ENCODE data around the gene MRPL21. TPM values are rescaled to one million over a fixed set of nuclear protein-coding genes. Genes with fewer than 3 reads are reported as not detected.

Gene MRPL21
- total RNA-seq: 10 to 100 TPM; 56.4 to 74.0 TPM

GRCh38 chr11:68903288-68904247 lies at the start of gene MRPL21, which contains the start of gene IGHMBP2:
MRPL21 (minus strand) TSS chr11:68903832; CDS start chr11:68903810, 22 bp downstream.
IGHMBP2 (plus strand) TSS chr11:68903891; CDS start chr11:68903953, 62 bp downstream.
- ATAC-seq (replicated peaks in 1 of 2) (peak; percentile 98 to 99), DNase-seq (peak; percentile 86 to 91)
- H3K27me3 Mint-ChIP-seq (ENCODE audit: low read depth): no peaks in the 10 kb centered on the region
- peaks cover 5 to 15% of the 10 kb centered on the region in 2 donors for H3K36me3 Mint-ChIP-seq (ENCODE audit: insufficient read depth in 2 of 2)
- H3K4me3 Mint-ChIP-seq: peak within 1 kb of the TSS; percentile 94 to 99
- H3K27ac Mint-ChIP-seq: peak within 1 kb of the TSS; percentile 97
- peaks cover 43% of the 10 kb centered on the region for H3K4me1 Mint-ChIP-seq (ENCODE audit: low read depth)
- no peaks in the 10 kb centered on the region for H3K9me3 Mint-ChIP-seq

GRCh38 chr11:68950762-68951161 lies 47.1 kb upstream of the MRPL21 start:
- Mint-ChIP-seq H3K4me3 (no peak overlapping the region), H3K27me3 (ENCODE audit: low read depth) (no peaks in the 10 kb centered on the region)
- ATAC-seq (replicated peaks in 1 of 2): no peak

DNA sequence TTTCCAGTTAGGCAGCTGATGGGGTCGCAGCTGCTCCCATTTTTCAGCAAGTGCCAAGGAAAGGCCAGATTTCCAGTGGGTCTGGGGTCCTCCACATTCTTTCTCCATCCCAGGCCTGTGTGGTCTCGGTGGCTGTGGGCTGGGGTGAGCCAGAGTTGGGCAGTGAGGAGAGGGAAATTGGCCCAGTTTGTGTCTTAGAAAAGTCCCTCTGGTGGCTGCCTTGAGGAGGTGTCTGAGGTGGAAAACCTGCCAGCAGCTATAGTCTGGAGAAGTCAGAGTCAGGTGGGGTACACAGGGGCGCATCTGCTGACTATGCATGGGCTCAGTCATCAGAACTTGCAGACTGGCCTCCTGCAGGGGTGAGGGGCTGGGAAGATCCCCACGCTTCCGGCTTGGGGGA lies 46.6 kb upstream of the MRPL21 start:
- no peak overlapping the region for H3K27ac Mint-ChIP-seq
- H3K36me3 Mint-ChIP-seq (ENCODE audit: insufficient read depth in 2 of 2): no peaks in the 10 kb centered on the region
- H3K4me1 Mint-ChIP-seq (ENCODE audit: low read depth): no peaks in the 10 kb centered on the region
- ATAC-seq (replicated peaks in 1 of 2): peak in 1 of 2 donors; percentile 13
- no peak overlapping the region for H3K4me3 Mint-ChIP-seq
- no peak for DNase-seq
- no peaks in the 10 kb centered on the region for H3K27me3 Mint-ChIP-seq (ENCODE audit: low read depth)
- no peaks in the 10 kb centered on the region for H3K9me3 Mint-ChIP-seq

More at GRCh38 chr11:68950762-68951161, 47.1 kb upstream of the MRPL21 start:
- no peak overlapping the region for H3K27ac Mint-ChIP-seq
- no peak for DNase-seq
- no peaks in the 10 kb centered on the region for H3K36me3 Mint-ChIP-seq (ENCODE audit: insufficient read depth in 2 of 2)
- no peaks in the 10 kb centered on the region for H3K4me1 Mint-ChIP-seq (ENCODE audit: low read depth)
- H3K9me3 Mint-ChIP-seq: no peaks in the 10 kb centered on the region

DNA sequence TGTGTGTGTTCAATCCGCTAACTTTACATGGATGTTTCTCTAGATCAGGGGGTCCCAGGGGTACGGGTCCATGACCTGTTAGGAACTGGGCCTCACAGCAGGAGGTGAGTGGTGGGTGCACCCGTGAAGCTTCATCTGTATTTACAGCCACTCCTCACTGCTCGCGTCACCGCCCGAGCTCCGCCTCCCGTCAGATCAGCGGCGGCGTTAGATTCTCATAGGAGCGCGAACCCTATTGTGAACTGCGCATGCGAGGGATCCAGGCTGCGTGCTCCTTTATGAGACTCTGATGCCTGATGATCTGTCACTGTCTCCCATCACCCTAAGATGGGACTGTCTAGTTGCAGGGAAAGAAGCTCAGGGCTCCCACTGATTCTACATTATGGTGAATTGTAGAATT lies 45.3 kb upstream of the MRPL21 start:
- H3K4me1 Mint-ChIP-seq (ENCODE audit: low read depth): no peaks in the 10 kb centered on the region

GRCh38 chr11:68948496-68948895 lies 44.9 kb upstream of the MRPL21 start:
- DNase-seq (no peak), ATAC-seq (replicated peaks in 1 of 2) (no peak)
- H3K27ac Mint-ChIP-seq: no peak overlapping the region

More for the DNA sequence above, 45.3 kb upstream of the MRPL21 start:
- no peaks in the 10 kb centered on the region for H3K27me3 Mint-ChIP-seq (ENCODE audit: low read depth)
- ATAC-seq (replicated peaks in 1 of 2) (no peak), DNase-seq (no peak)
- H3K36me3 Mint-ChIP-seq (ENCODE audit: insufficient read depth in 2 of 2): no peaks in the 10 kb centered on the region
- H3K27ac Mint-ChIP-seq: no peak overlapping the region
- H3K9me3 Mint-ChIP-seq: no peaks in the 10 kb centered on the region
- no peak overlapping the region for H3K4me3 Mint-ChIP-seq

GRCh38 chr11:68947151-68947550 lies 43.5 kb upstream of the MRPL21 start:
- no peak overlapping the region for H3K4me3 Mint-ChIP-seq
- DNase-seq (no peak), ATAC-seq (replicated peaks in 1 of 2) (no peak)
- H3K36me3 Mint-ChIP-seq (ENCODE audit: insufficient read depth in 2 of 2): no peaks in the 10 kb centered on the region
- H3K9me3 Mint-ChIP-seq: no peaks in the 10 kb centered on the region
- no peaks in the 10 kb centered on the region for H3K27me3 Mint-ChIP-seq (ENCODE audit: low read depth)
- H3K4me1 Mint-ChIP-seq (ENCODE audit: low read depth): no peaks in the 10 kb centered on the region
- H3K27ac Mint-ChIP-seq: no peak overlapping the region

More at GRCh38 chr11:68948496-68948895, 44.9 kb upstream of the MRPL21 start:
- Mint-ChIP-seq H3K27me3 (ENCODE audit: low read depth) (no peaks in the 10 kb centered on the region), H3K9me3 (no peaks in the 10 kb centered on the region), H3K4me1 (ENCODE audit: low read depth) (no peaks in the 10 kb centered on the region), H3K36me3 (ENCODE audit: insufficient read depth in 2 of 2) (no peaks in the 10 kb centered on the region), H3K4me3 (no peak overlapping the region)

GRCh38 chr11:68946416-68947090 lies 42.9 kb upstream of the MRPL21 start:
- H3K4me1 Mint-ChIP-seq (ENCODE audit: low read depth): no peaks in the 10 kb centered on the region
- no peaks in the 10 kb centered on the region for H3K27me3 Mint-ChIP-seq (ENCODE audit: low read depth)
- ATAC-seq (replicated peaks in 1 of 2) (peak; percentile 29 to 48), DNase-seq (no peak)
- H3K27ac Mint-ChIP-seq: no peak overlapping the region
- no peaks in the 10 kb centered on the region for H3K36me3 Mint-ChIP-seq (ENCODE audit: insufficient read depth in 2 of 2)
- H3K9me3 Mint-ChIP-seq: no peaks in the 10 kb centered on the region
- H3K4me3 Mint-ChIP-seq: no peak overlapping the region

DNA sequence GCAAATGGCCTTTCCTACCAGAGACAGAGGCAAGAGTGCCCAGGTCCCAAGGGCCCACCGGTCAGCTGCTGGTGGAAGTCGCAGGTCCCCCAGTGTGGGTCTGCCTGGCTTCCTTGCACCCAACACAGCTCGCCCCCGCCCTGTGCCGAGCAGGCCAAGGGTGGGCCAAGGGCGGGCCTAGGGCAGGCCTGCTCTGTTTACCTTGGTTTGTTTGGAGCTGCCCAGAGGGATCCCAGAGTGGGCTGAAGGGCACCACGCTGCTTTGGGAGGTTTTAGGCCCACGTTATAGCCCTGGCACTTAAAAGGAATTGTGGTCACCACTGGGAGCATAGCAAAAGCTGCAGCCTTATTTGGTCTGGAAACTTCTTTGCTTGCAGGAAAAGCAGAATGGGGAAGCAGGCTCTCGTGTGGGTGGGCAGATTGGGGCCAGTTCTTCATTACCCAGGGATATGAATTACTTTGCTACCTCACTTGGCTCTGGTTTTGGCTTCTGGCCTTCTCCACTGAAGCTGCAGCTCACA lies 39.2 kb upstream of the MRPL21 start:
- no peak overlapping the region for H3K27ac Mint-ChIP-seq
- no peak for DNase-seq
- H3K36me3 Mint-ChIP-seq (ENCODE audit: insufficient read depth in 2 of 2): peaks cover 0 to 4% of the 10 kb centered on the region in 2 donors
- no peak overlapping the region for H3K4me3 Mint-ChIP-seq
- no peak for ATAC-seq (replicated peaks in 1 of 2)
- no peaks in the 10 kb centered on the region for H3K27me3 Mint-ChIP-seq (ENCODE audit: low read depth)
- H3K4me1 Mint-ChIP-seq (ENCODE audit: low read depth): no peaks in the 10 kb centered on the region
- H3K9me3 Mint-ChIP-seq: no peaks in the 10 kb centered on the region

- H3K36me3 Mint-ChIP-seq (ENCODE audit: insufficient read depth in 2 of 2): peaks cover 0 to 4% of the 10 kb centered on the region in 2 donors
- H3K27ac Mint-ChIP-seq: no peak overlapping the region
- no peaks in the 10 kb centered on the region for H3K27me3 Mint-ChIP-seq (ENCODE audit: low read depth)
- DNase-seq (no peak), ATAC-seq (replicated peaks in 1 of 2) (no peak)
- no peaks in the 10 kb centered on the region for H3K4me1 Mint-ChIP-seq (ENCODE audit: low read depth)
- H3K4me3 Mint-ChIP-seq: no peak overlapping the region
- H3K9me3 Mint-ChIP-seq: no peaks in the 10 kb centered on the region
These were observed 38.5 kb upstream of the MRPL21 start for GRCh38 chr11:68942095-68942620.

DNA sequence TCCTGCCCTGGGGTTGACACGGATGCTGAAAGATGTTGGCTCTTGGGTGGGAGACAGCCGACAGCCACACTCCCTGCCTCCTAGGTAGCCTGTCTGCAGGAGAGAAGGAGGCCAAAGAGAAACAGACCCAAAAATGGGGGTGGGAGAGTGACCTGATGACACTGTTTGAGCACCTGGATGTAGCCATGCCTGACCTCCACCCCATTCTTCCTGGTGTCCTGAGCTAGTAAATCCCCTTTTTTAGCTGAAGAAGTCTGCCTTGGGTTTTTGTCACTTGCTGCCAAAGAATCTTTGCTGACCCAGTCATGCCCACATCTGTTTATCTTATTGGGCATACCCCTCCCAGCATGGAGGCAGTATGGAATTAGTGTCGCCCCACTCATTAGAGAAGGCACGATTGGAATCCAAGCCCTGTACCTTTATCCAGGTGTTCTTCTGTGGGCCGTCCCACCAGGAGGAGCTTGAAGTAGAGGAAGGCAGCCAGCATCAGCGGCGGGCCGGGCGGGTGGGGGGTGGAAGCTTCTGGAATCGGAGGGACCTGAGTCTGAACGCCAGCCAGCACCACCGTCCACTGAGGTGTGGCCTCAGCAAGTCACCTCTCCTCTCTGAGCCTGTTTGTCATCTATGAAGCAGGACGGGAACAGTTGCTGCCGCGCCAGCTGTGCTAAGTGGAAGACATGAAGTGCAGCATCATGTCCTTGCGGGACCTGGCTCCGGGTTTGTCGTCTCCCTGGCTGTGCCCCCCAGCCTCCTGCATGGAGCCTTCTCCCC lies 37.9 kb upstream of the MRPL21 start:
- ATAC-seq (replicated peaks in 1 of 2): no peak
- Mint-ChIP-seq H3K36me3 (ENCODE audit: insufficient read depth in 2 of 2) (peaks cover 0 to 4% of the 10 kb centered on the region in 2 donors), H3K4me3 (no peak overlapping the region), H3K4me1 (ENCODE audit: low read depth) (no peaks in the 10 kb centered on the region), H3K9me3 (no peaks in the 10 kb centered on the region), H3K27ac (no peak overlapping the region), H3K27me3 (ENCODE audit: low read depth) (no peaks in the 10 kb centered on the region)
- no peak for DNase-seq

DNA sequence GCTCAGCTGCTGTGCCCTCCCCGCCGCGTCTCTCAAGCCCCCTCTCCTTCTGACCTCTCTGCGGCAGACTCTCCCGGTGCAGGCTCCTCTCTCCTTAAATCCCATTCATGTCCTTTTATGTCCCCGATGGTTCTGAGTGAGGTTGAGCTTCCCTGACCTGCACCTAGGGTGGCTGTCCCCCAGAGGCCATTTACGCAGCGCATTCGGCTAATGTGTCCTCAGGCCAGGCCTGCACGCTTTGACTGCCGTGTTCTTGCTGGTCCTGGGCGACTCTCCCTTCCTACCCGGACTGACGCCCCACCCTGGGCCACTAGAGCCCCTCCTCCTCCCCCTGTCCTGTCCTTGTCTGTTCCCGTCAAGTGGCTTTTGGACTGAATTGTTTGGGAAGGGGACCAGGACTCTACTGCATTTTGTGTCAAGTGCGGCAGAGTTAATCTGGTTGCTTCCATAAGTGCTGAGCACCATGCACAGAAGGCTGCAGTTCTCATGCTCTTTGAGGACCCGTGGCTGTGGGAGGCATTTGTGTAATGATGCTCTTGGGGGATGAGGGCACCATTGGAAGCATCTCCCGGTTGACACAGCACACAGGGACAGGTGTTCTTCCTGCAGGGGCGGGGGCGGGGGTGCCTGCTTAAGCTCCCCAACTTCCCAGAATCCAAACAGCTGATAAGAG lies 37.2 kb upstream of the MRPL21 start:
- no peaks in the 10 kb centered on the region for H3K27me3 Mint-ChIP-seq (ENCODE audit: low read depth)
- H3K27ac Mint-ChIP-seq: no peak overlapping the region
- no peaks in the 10 kb centered on the region for H3K9me3 Mint-ChIP-seq
- no peaks in the 10 kb centered on the region for H3K4me1 Mint-ChIP-seq (ENCODE audit: low read depth)
- H3K36me3 Mint-ChIP-seq (ENCODE audit: insufficient read depth in 2 of 2): peaks cover 0 to 4% of the 10 kb centered on the region in 2 donors
- no peak overlapping the region for H3K4me3 Mint-ChIP-seq
- DNase-seq (no peak), ATAC-seq (replicated peaks in 1 of 2) (no peak)
